IPS DF 6.9 (cell line): ENCODE results near the gene AHRR.
"Not testable (repeated sequence)": the region's sequence is repeated elsewhere in the genome, so short reads cannot be mapped to it uniquely, and the experiment has no call there.

ENCODE experiments used
- DNase-seq: peaks from one replicate; pipeline ENCODE4 v3.0.0-alpha.2; 2013; ENCODE audit warnings: low read depth, low spot score
- H3K27ac ChIP-seq: one replicate; pipeline ENCODE4 v1.5.1; 2013; ENCODE audit warnings: low read length, control low read depth
- H3K27me3 ChIP-seq: 2 replicates; pipeline ENCODE4 v1.6.1; 2013; ENCODE audit warnings: mild to moderate bottlenecking, low read length; ENCODE audit not compliant: control insufficient read depth, insufficient read depth
- H3K36me3 ChIP-seq: 2 replicates; pipeline ENCODE4 v1.6.1; 2013; ENCODE audit warnings: low read length; ENCODE audit not compliant: control insufficient read depth, insufficient read depth
- H3K4me1 ChIP-seq: 2 replicates; pipeline ENCODE4 v1.6.1; 2013; ENCODE audit warnings: low read length; ENCODE audit not compliant: control insufficient read depth, insufficient read depth
- H3K4me3 ChIP-seq: 2 replicates; pipeline ENCODE4 v1.5.1; 2013; ENCODE audit warnings: mild to moderate bottlenecking, low read length
- H3K9me3 ChIP-seq: 2 replicates; pipeline ENCODE4 v1.6.1; 2013; ENCODE audit warnings: low read length, inconsistent platforms; ENCODE audit not compliant: control insufficient read depth, insufficient read depth
- WGBS: extraction: QIAGEN DNeasy Blood & Tissue Kit; methylation state at CpG from one replicate; pipeline ENCODE4 v1.1.7; 2013; ENCODE audit warnings: mixed read lengths, missing lambda C conversion rate; ENCODE audit not compliant: insufficient read length, insufficient coverage; 5-methylcytosine and 5-hydroxymethylcytosine counted together

The AHRR gene

GRCh38 chr5:466661-467310 lies 145.3 kb downstream of the AHRR start:
- DNase-seq = no peak
- H3K36me3 ChIP-seq = peaks cover 8% of the 10 kb centered on the region; the same call in 1 of the 2 replicates
- no peak overlapping the region for H3K4me3 ChIP-seq
- WGBS = no CpG with 5 or more reads among the region's 30 CpGs
- no peak overlapping the region for H3K27ac ChIP-seq
- no peaks in the 10 kb centered on the region for H3K27me3 ChIP-seq
- H3K4me1 ChIP-seq = no peaks in the 10 kb centered on the region
- no peaks in the 10 kb centered on the region for H3K9me3 ChIP-seq

- H3K27me3 ChIP-seq = peaks cover under 1% of the 10 kb centered on the region; the same call in 1 of the 2 replicates
- H3K27ac ChIP-seq = no peak overlapping the region
- H3K9me3 ChIP-seq = no peaks in the 10 kb centered on the region
- H3K36me3 ChIP-seq = peaks cover 8% of the 10 kb centered on the region; the same call in 1 of the 2 replicates
- DNase-seq = no peak
- H3K4me3 ChIP-seq = no peak overlapping the region
- WGBS = no CpG with 5 or more reads among the region's 6 CpGs
- no peaks in the 10 kb centered on the region for H3K4me1 ChIP-seq
These were observed 146.9 kb downstream of the AHRR start for GRCh38 chr5:468401-468800.

GRCh38 chr5:469752-470483 lies 148.4 kb downstream of the AHRR start:
- H3K27me3 ChIP-seq = peaks cover 10% of the 10 kb centered on the region
- H3K9me3 ChIP-seq = no peaks in the 10 kb centered on the region
- peaks cover under 1% of the 10 kb centered on the region; the same call in 1 of the 2 replicates for H3K4me1 ChIP-seq
- no peak for DNase-seq
- no CpG with 5 or more reads among the region's 19 CpGs for WGBS
- no peak overlapping the region for H3K4me3 ChIP-seq
- peaks cover 5% of the 10 kb centered on the region; the same call in 1 of the 2 replicates for H3K36me3 ChIP-seq
- no peak overlapping the region for H3K27ac ChIP-seq

GRCh38 chr5:470961-471749 lies 149.6 kb downstream of the AHRR start:
- no peak for DNase-seq
- no peak overlapping the region for H3K4me3 ChIP-seq
- WGBS = no CpG with 5 or more reads among the region's 31 CpGs
- peaks cover 1% of the 10 kb centered on the region; the same call in 1 of the 2 replicates for H3K4me1 ChIP-seq
- H3K36me3 ChIP-seq = peaks cover 5% of the 10 kb centered on the region; the same call in 1 of the 2 replicates
- H3K27me3 ChIP-seq = peaks cover 22% of the 10 kb centered on the region
- no peaks in the 10 kb centered on the region for H3K9me3 ChIP-seq
- no peak overlapping the region for H3K27ac ChIP-seq

GRCh38 chr5:471750-472058 lies 150.2 kb downstream of the AHRR start:
- H3K9me3 ChIP-seq = no peaks in the 10 kb centered on the region
- H3K27ac ChIP-seq = no peak overlapping the region
- peaks cover 27% of the 10 kb centered on the region for H3K27me3 ChIP-seq
- DNase-seq = no peak
- peaks cover 1% of the 10 kb centered on the region; the same call in 1 of the 2 replicates for H3K4me1 ChIP-seq
- peaks cover 1% of the 10 kb centered on the region; the same call in 1 of the 2 replicates for H3K36me3 ChIP-seq
- WGBS = no CpG with 5 or more reads among the region's 6 CpGs
- H3K4me3 ChIP-seq = no peak overlapping the region

GRCh38 chr5:472076-472655 lies 150.7 kb downstream of the AHRR start:
- no peaks in the 10 kb centered on the region for H3K9me3 ChIP-seq
- no peak for DNase-seq
- H3K27me3 ChIP-seq = peaks cover 30% of the 10 kb centered on the region
- H3K4me3 ChIP-seq = peak overlapping the region; percentile 44; the same call in 1 of the 2 replicates
- H3K27ac ChIP-seq = no peak overlapping the region
- H3K4me1 ChIP-seq = peaks cover 1% of the 10 kb centered on the region; the same call in 1 of the 2 replicates
- H3K36me3 ChIP-seq = no peaks in the 10 kb centered on the region
- no CpG with 5 or more reads among the region's 30 CpGs for WGBS

GRCh38 chr5:472656-473550 lies 151.4 kb downstream of the AHRR start:
- Histone ChIP-seq H3K27me3 (peaks cover 37% of the 10 kb centered on the region), H3K9me3 (no peaks in the 10 kb centered on the region), H3K4me1 (peaks cover 1% of the 10 kb centered on the region; the same call in 1 of the 2 replicates), H3K4me3 (peak overlapping the region; percentile 57), H3K27ac (no peak overlapping the region), H3K36me3 (no peaks in the 10 kb centered on the region)
- no CpG with 5 or more reads among the region's 137 CpGs for WGBS
- DNase-seq = peak; percentile 39

GRCh38 chr5:473551-474192 lies 152.2 kb downstream of the AHRR start:
- Histone ChIP-seq H3K27ac (no peak overlapping the region), H3K4me1 (peaks cover 1% of the 10 kb centered on the region; the same call in 1 of the 2 replicates), H3K36me3 (no peaks in the 10 kb centered on the region), H3K4me3 (peak overlapping the region; percentile 57), H3K9me3 (no peaks in the 10 kb centered on the region), H3K27me3 (peaks cover 37% of the 10 kb centered on the region)
- DNase-seq = no peak
- WGBS = no CpG with 5 or more reads among the region's 44 CpGs

- not testable (repeated sequence) for H3K4me1 ChIP-seq, H3K27ac ChIP-seq, DNase-seq, H3K36me3 ChIP-seq, H3K9me3 ChIP-seq
- WGBS = no CpG with 5 or more reads among the region's 50 CpGs
- Histone ChIP-seq H3K4me3 (peak overlapping the region; percentile 31; the same call in 1 of the 2 replicates), H3K27me3 (peaks cover 37% of the 10 kb centered on the region)
These were observed 152.8 kb downstream of the AHRR start for GRCh38 chr5:474232-474839.
